Right lobe of liver (tissue), 6 donors: Measurements from ENCODE around the gene GABRG3. TPM values are rescaled to one million over a fixed set of nuclear protein-coding genes. Genes with fewer than 3 reads are reported as not detected.

Experiments
- ATAC-seq, 4 donors: fragments of 200-7000 bp; cut with Tn5 transposase; one replicate each; pipeline ENCODE4 v1.9.1; 2020; ENCODE audit warnings: mild to moderate bottlenecking in 4 of 4, moderate library complexity in 4 of 4
- DNase-seq, 3 donors: peaks; one replicate each; pipeline ENCODE4 v3.0.0-alpha.2; 2020
- H3K27ac ChIP-seq, 3 donors: fragments of 200-600 bp; one replicate each; pipeline ENCODE4 v1.8.0; 2022
- H3K27me3 ChIP-seq, 2 donors: fragments of 200-600 bp; one replicate each; pipeline ENCODE4 v1.8.0; 2022
- H3K36me3 ChIP-seq, 4 donors: fragments of 200-600 bp; sonication (generic) in 1 of 4; one replicate each; pipeline versions ENCODE4 v1.5.1 to v1.8.0; 2017 to 2022; ENCODE audit warnings: control low read depth in 1 of 4
- H3K4me1 ChIP-seq, 4 donors: fragments of 200-600 bp; sonication (generic) in 1 of 4; one replicate each; pipeline versions ENCODE4 v1.5.1 to v1.8.0; 2017 to 2022; ENCODE audit warnings: control low read depth in 1 of 4
- H3K4me3 ChIP-seq, 3 donors: fragments of 200-600 bp; one replicate each; pipeline ENCODE4 v1.8.0; 2022
- H3K9me3 ChIP-seq, 4 donors: fragments of 200-600 bp; sonication (generic) in 1 of 4; one replicate each; pipeline versions ENCODE4 v1.5.1 to v1.8.0; 2017 to 2022; ENCODE audit warnings: control low read depth in 1 of 4
- CTCF ChIP-seq, 4 donors: fragments of 200-600 bp in 3 of 4; fragments of 450-650 bp in 1 of 4; IDR thresholded peaks; one replicate each; pipeline versions ENCODE4 v1.5.1 to v1.8.0; 2016 to 2022; ENCODE audit warnings: antibody characterized with exemption in 4 of 4, mild to moderate bottlenecking in 2 of 4
- POLR2A ChIP-seq: fragments of 450-650 bp; IDR thresholded peaks from one replicate; pipeline ENCODE4 v1.6.1; 2017; ENCODE audit warnings: antibody characterized with exemption, mild to moderate bottlenecking
- WGBS: methylation state at CpG from one replicate; pipeline ENCODE4 v1.1.6; 2018; ENCODE audit warnings: low coverage, low lambda C conversion rate; ENCODE audit not compliant: insufficient coverage; ENCODE audit errors: missing lambda C conversion rate; 5-methylcytosine and 5-hydroxymethylcytosine counted together
- intact Hi-C, 2 donors: fragments of 100-400 bp; cut with DNase I; formaldehyde crosslinking; loops; one replicate each; pipeline versions ENCODE4 v1.11.2 to v1.14.1; 2022
- total RNA-seq, 6 experiments: library from RNA; depleted of rRNA in 2 of 6; stranded (reverse); fragments of >200 nt in 2 of 6; fragmentation: NEBNext Ultra II Directional in 3 of 6; extraction: Animal tissue kit (Norgen Biotek cat#: 25700) in 3 of 6; gene quantifications; one replicate each; pipeline versions ENCODE4 v1.1.0 to v1.2.4, GENCODE V29; 2016 to 2023
- donor health status: DM: no; HTN: yes; CAD: no.
- donor health status: DM: no; HTN: no; CAD: no.
- donor health status: DM: no; HTN: no; CAD: no.
- donor health status: DM: no; HTN: yes; CAD: no.
- donor health status: DM: no; HTN: yes; CAD: no.

GABRG3 gene
- total RNA-seq, 6 experiments from 2014 or later = 0.18 TPM; not detected in 5

- no peaks in the 10 kb centered on the region for H3K27me3 ChIP-seq
- intact Hi-C loops = no loop called here
- ATAC-seq = no peak
- H3K9me3 ChIP-seq = no peaks in the 10 kb centered on the region
- H3K4me1 ChIP-seq = no peaks in the 10 kb centered on the region
- DNase-seq = no peak
- H3K27ac ChIP-seq = no peak overlapping the region
- H3K36me3 ChIP-seq = no peaks in the 10 kb centered on the region
- H3K4me3 ChIP-seq = no peak overlapping the region
- TF ChIP-seq POLR2A (no peak), CTCF (IDR thresholded peaks at IDR 0.05) (no peak)
- 20% methylated on average over 4 of the region's 4 CpGs for WGBS
Observed at GRCh38 chr15:27235161-27235560, 264.2 kb downstream of the GABRG3 start.

GRCh38 chr15:27235681-27236080 is 264.7 kb downstream of the GABRG3 start:
- Histone ChIP-seq H3K4me3 (no peak overlapping the region), H3K27me3 (no peaks in the 10 kb centered on the region), H3K27ac (no peak overlapping the region), H3K36me3 (no peaks in the 10 kb centered on the region), H3K9me3 (no peaks in the 10 kb centered on the region), H3K4me1 (no peaks in the 10 kb centered on the region)
- TF ChIP-seq POLR2A (no peak), CTCF (IDR thresholded peaks at IDR 0.05) (no peak)
- DNase-seq = no peak
- no peak for ATAC-seq
- intact Hi-C loops = no loop called here
- 18% methylated on average over 2 of the region's 2 CpGs for WGBS

- no peak overlapping the region for H3K4me3 ChIP-seq
- H3K4me1 ChIP-seq = no peaks in the 10 kb centered on the region
- no peaks in the 10 kb centered on the region for H3K9me3 ChIP-seq
- ATAC-seq (no peak), DNase-seq (no peak)
- WGBS = 37% methylated on average over 7 of the region's 7 CpGs
- no peaks in the 10 kb centered on the region for H3K27me3 ChIP-seq
- no peaks in the 10 kb centered on the region for H3K36me3 ChIP-seq
- TF ChIP-seq POLR2A (no peak), CTCF (IDR thresholded peaks at IDR 0.05) (no peak)
- intact Hi-C loops = no loop called here
- no peak overlapping the region for H3K27ac ChIP-seq
Observed at GRCh38 chr15:27237319-27237939, 266.4 kb downstream of the GABRG3 start.

- no peaks in the 10 kb centered on the region for H3K27me3 ChIP-seq
- no peak overlapping the region for H3K27ac ChIP-seq
- no peaks in the 10 kb centered on the region for H3K36me3 ChIP-seq
- no peaks in the 10 kb centered on the region for H3K4me1 ChIP-seq
- no peaks in the 10 kb centered on the region for H3K9me3 ChIP-seq
- intact Hi-C loops = no loop called here
- DNase-seq = no peak
- H3K4me3 ChIP-seq = no peak overlapping the region
- 56% methylated on average over 9 of the region's 12 CpGs for WGBS
- TF ChIP-seq POLR2A (no peak), CTCF (IDR thresholded peaks at IDR 0.05) (no peak)
- no peak for ATAC-seq
Observed at GRCh38 chr15:27238209-27238608, 267.2 kb downstream of the GABRG3 start.
